ENCODE results near the gene CTXND1.

GRCh38 chr15:80161468-80162016 lies 90.5 kb downstream of the CTXND1 start:
- TF ChIP-seq CTCF (IDR thresholded peaks at IDR 0.05) (no peak), ESRRA (IDR thresholded peaks at IDR 0.05; ENCODE audit: borderline replicate concordance, low read length) (no peak), EP300 (IDR thresholded peaks at IDR 0.05) (no peak), HMGXB4 (CRISPR knock-in tag; IDR thresholded peaks at IDR 0.05; ENCODE audit: borderline replicate concordance) (no peak), BHLHE40 (IDR thresholded peaks at IDR 0.05; ENCODE audit: low read depth, low read length) (no peak), SMC3 (IDR thresholded peaks at IDR 0.05) (no peak), KDM1A (IDR thresholded peaks at IDR 0.05; ENCODE audit: low read depth) (no peak), SREBF2 (IDR thresholded peaks at IDR 0.05) (no peak), RFX5 (IDR thresholded peaks at IDR 0.05) (no peak), NPAS2 (CRISPR knock-in tag; IDR thresholded peaks at IDR 0.05; ENCODE audit: borderline replicate concordance) (no peak), POLR2A (IDR thresholded peaks at IDR 0.05; ENCODE audit: low read length) (no peak), MAZ (IDR thresholded peaks at IDR 0.05; ENCODE audit: borderline replicate concordance, low read depth, low read length) (no peak), MAFK (IDR thresholded peaks at IDR 0.05; ENCODE audit: partially characterized antibody) (no peak)
- TF ChIP-seq, protein P1, sequence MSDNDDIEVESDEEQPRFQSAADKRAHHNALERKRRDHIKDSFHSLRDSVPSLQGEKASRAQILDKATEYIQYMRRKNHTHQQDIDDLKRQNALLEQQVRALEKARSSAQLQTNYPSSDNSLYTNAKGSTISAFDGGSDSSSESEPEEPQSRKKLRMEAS (IDR thresholded peaks at IDR 0.05): no peak
